Breast epithelium (tissue), 3 donors: Measurements from ENCODE around the gene MGAT3.

ENCODE experiments used
- CTCF ChIP-seq, 3 donors: fragments of 450-650 bp; IDR thresholded peaks; one replicate each; pipeline ENCODE4 v1.5.1; 2016 to 2017; ENCODE audit warnings: antibody characterized with exemption in 3 of 3, mild to moderate bottlenecking in 3 of 3, moderate library complexity in 3 of 3
- POLR2A ChIP-seq: fragments of 450-650 bp; IDR thresholded peaks from one replicate; pipeline ENCODE4 v1.6.1; 2016; ENCODE audit warnings: antibody characterized with exemption, mild to moderate bottlenecking, moderate library complexity
- POLR2AphosphoS5 ChIP-seq, 3 donors: sonication (generic); formaldehyde crosslinking; IDR thresholded peaks; one replicate each; pipeline ENCODE4 v1.6.1; 2017; ENCODE audit warnings: antibody characterized with exemption in 3 of 3

GRCh38 chr22:39515266-39516050, 58.6 kb downstream of the MGAT3 start:
- no peak for TF ChIP-seq POLR2A
- TF ChIP-seq CTCF (IDR thresholded peaks at IDR 0.05): no peak
- no peak for TF ChIP-seq POLR2AphosphoS5 (IDR thresholded peaks at IDR 0.05)
